AG09319 (cell line): ENCODE data around the gene EXT2.

Source experiments
- DNase-seq: peaks from one replicate; pipeline ENCODE4 v3.0.0-alpha.2; 2010; ENCODE audit warnings: low read depth; ENCODE audit errors: extremely low read depth
- TF ChIP-seq, protein P1 (sequence below): IDR thresholded peaks from 2 replicates; pipeline ENCODE4 v1.5.1; 2011; ENCODE audit warnings: low read depth, mild to moderate bottlenecking, inconsistent platforms, low read length, moderate library complexity

The EXT2 gene

DNA sequence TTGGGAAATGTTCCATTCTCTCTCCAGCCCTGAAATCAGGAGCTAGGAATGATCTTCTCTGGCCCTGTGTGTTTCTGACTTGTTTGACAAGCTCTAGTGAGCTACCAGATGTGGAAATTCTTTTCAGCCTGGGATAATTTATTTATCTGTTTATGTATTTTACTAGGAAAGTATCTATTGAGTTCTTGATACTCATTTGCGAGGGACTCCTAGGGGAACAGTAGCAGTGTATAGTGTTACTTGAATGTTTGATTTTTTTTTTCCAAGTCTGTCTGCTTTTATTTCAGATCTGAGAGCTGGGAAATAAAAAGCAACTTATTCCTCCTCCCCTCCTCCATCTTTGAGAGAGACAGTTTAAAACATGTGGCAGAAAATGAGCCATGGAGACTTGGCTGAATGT, 122.0 kb downstream of the EXT2 start:
- TF ChIP-seq, protein P1, sequence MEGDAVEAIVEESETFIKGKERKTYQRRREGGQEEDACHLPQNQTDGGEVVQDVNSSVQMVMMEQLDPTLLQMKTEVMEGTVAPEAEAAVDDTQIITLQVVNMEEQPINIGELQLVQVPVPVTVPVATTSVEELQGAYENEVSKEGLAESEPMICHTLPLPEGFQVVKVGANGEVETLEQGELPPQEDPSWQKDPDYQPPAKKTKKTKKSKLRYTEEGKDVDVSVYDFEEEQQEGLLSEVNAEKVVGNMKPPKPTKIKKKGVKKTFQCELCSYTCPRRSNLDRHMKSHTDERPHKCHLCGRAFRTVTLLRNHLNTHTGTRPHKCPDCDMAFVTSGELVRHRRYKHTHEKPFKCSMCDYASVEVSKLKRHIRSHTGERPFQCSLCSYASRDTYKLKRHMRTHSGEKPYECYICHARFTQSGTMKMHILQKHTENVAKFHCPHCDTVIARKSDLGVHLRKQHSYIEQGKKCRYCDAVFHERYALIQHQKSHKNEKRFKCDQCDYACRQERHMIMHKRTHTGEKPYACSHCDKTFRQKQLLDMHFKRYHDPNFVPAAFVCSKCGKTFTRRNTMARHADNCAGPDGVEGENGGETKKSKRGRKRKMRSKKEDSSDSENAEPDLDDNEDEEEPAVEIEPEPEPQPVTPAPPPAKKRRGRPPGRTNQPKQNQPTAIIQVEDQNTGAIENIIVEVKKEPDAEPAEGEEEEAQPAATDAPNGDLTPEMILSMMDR = no peak
- DNase-seq = no peak

GRCh38 chr11:44219830-44220796, 124.6 kb downstream of the EXT2 start:
- DNase-seq = no peak
- TF ChIP-seq, protein P1 = no peak

DNA sequence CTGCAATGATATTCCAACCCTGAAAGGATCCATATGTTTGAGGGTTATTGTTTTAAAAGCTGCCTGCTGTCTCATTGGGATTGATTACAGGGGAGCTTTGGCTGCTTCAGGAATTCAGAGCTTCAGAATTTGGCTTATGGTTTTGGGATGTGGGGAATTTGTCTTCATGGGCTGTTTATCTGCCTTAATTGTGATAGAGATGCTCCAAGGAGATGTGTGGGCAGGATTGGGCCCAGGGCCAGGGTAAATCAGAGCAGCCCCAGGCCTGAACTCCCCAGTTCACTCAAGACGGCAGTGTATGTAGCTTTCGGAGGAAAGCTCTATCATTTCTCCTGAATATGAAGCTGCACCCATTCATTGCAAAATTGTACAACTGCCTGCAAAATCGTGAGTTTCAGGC, 126.0 kb downstream of the EXT2 start:
- DNase-seq = no peak
- TF ChIP-seq, protein P1 = no peak

GRCh38 chr11:44221992-44222391, 126.5 kb downstream of the EXT2 start:
- no peak for DNase-seq
- TF ChIP-seq, protein P1 = no peak

GRCh38 chr11:44223238-44223637, 127.8 kb downstream of the EXT2 start:
- DNase-seq = no peak
- TF ChIP-seq, protein P1 = no peak

DNA sequence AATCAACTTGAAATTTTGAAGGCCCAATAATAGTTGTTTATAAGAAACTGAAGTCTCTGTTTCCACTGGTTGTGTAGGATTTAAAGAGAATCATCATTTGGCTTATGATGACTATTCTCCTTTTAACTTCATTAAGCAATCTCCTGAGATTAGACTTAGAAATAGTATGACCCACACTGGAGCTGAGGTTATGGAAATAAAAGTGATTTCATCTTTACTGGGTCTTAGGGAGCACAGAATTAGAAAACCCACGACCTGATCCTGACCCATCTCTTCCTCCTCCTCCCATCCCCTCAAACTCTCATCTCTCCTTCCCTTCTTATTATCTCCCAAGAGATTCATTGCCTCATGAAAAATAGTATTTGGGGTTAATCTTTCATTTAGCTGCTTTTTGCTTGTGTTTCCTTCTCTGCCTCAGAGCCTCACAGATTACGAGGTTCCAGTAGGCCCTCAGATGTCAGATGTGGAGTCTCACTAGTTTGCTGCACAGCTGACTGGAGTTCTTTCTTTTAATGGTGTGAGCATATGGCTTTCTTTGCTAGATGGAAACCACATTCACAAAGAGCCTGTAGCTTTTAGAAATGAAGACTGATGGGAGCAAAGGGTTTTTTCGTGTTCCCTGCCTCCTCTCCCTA, 129.5 kb downstream of the EXT2 start:
- TF ChIP-seq, protein P1 = no peak
- no peak for DNase-seq

DNA sequence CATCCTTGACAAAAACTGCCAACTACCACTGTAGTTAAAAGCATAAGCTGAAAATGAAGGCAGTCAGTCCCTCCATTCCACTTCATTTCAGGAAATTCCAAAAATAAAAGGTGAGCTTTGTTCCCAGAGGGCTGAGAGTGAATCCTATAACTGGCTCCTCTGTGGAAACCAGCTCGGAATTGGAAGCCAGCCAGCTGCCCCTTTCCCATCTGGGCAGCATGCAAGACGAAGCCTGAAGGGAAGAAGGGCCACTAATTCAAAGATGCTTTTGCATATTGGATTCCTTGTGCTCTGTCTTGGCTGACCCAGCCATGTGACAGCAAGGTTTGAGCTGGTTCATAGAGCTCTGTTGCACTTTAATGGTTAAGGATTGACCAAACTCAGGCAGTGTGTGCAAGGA, 131.0 kb downstream of the EXT2 start:
- TF ChIP-seq, protein P1 = no peak
- DNase-seq = no peak
